ENCODE results near the gene LGR6.

- TF ChIP-seq POLR2AphosphoS5 (IDR thresholded peaks at IDR 0.05; ENCODE audit: low read depth, low read length) (no peak), SIN3A (IDR thresholded peaks at IDR 0.05; ENCODE audit: borderline replicate concordance, insufficient read depth, low read length) (no peak), REST (IDR thresholded peaks at IDR 0.05; ENCODE audit: insufficient read depth in 1 of 2, low read depth in 2 of 2, low read length in 2 of 2) (no peak)
Measured at GRCh38 chr1:202201266-202201665, 7.7 kb downstream of the LGR6 start.

All from PFSK-1 (cell line).